ENCODE results near the gene AQR.
"Not testable (repeated sequence)": the region's sequence is repeated elsewhere in the genome, so short reads cannot be mapped to it uniquely, and the experiment has no call there.

AQR gene

GRCh38 chr15:34810443-34811129 is 159.0 kb downstream of the AQR start:
- DNase-seq: no peak

- DNase-seq: no peak
Observed at GRCh38 chr15:34809186-34809585, 160.4 kb downstream of the AQR start.

- no peak for DNase-seq
Observed at GRCh38 chr15:34808016-34808415, 161.5 kb downstream of the AQR start.

GRCh38 chr15:34807241-34807640 is 162.3 kb downstream of the AQR start:
- DNase-seq: not testable (repeated sequence)

GRCh38 chr15:34804776-34805175 is 164.8 kb downstream of the AQR start:
- no peak for DNase-seq

GRCh38 chr15:34804113-34804512 is 165.4 kb downstream of the AQR start:
- no peak for DNase-seq

GRCh38 chr15:34802803-34803750 is 166.5 kb downstream of the AQR start:
- DNase-seq: no peak

- DNase-seq: no peak
Observed at GRCh38 chr15:34802371-34802770, 167.2 kb downstream of the AQR start.

All from NCI-H2029 (cell line).